Vagina (tissue), 2 donors: ENCODE results near the gene GABBR1. TPM values are rescaled to one million over a fixed set of nuclear protein-coding genes. Genes with fewer than 3 reads are reported as not detected.

ENCODE experiments used
- DNase-seq, 2 donors: peaks; one replicate each; pipeline ENCODE4 v3.0.0-alpha.2; 2017; ENCODE audit errors: extremely low spot score in 2 of 2
- H3K27ac ChIP-seq: fragments of 200-600 bp; sonication (generic); one replicate; pipeline ENCODE4 v1.5.1; 2019
- H3K27me3 ChIP-seq: fragments of 200-600 bp; sonication (generic); one replicate; pipeline ENCODE4 v1.5.1; 2019
- H3K36me3 ChIP-seq, 2 donors: fragments of 200-600 bp; sonication (generic); one replicate each; pipeline ENCODE4 v1.5.1; 2017 to 2019
- H3K4me1 ChIP-seq: fragments of 200-600 bp; sonication (generic); one replicate; pipeline ENCODE4 v1.5.1; 2019
- H3K4me3 ChIP-seq, 2 donors: fragments of 200-600 bp; sonication (generic); 1 replicate in 1 of 2; 2 replicates in 1 of 2; pipeline ENCODE4 v1.5.1; 2016 to 2019
- H3K9me3 ChIP-seq: fragments of 200-600 bp; sonication (generic); one replicate; pipeline ENCODE4 v1.5.1; 2019
- POLR2A ChIP-seq, 2 donors: fragments of 450-650 bp; IDR thresholded peaks; one replicate each; pipeline ENCODE4 v1.6.1; 2017; ENCODE audit warnings: antibody characterized with exemption in 2 of 2, mild to moderate bottlenecking in 2 of 2, moderate library complexity in 2 of 2
- POLR2AphosphoS5 ChIP-seq, 2 donors: sonication (generic); formaldehyde crosslinking; IDR thresholded peaks; one replicate each; pipeline ENCODE4 v1.9.0; 2017; ENCODE audit warnings: antibody characterized with exemption in 2 of 2, mild to moderate bottlenecking in 2 of 2, low read depth in 1 of 2; ENCODE audit not compliant: insufficient read depth in 1 of 2
- intact Hi-C: fragments of 100-400 bp; cut with DNase I; formaldehyde crosslinking; loops from one replicate; pipeline ENCODE4 v1.15.1; 2023
- total RNA-seq: library from RNA; depleted of rRNA; stranded (reverse); fragments of >200 nt; gene quantifications from one replicate; pipeline ENCODE4 v1.2.3, GENCODE V29; 2016
- TF ChIP-seq, protein P1 (sequence below), 3 experiments: fragments of 450-650 bp in 2 of 3; fragments of 200-600 bp in 1 of 3; sonication (generic) in 1 of 3; IDR thresholded peaks; one replicate each; pipeline ENCODE4 v1.5.1; 2017 to 2019; ENCODE audit warnings: antibody characterized with exemption in 3 of 3, mild to moderate bottlenecking in 2 of 3, moderate library complexity in 2 of 3

The GABBR1 gene
- total RNA-seq, 1 donor from 2014 or later, result 58.4 TPM

DNA sequence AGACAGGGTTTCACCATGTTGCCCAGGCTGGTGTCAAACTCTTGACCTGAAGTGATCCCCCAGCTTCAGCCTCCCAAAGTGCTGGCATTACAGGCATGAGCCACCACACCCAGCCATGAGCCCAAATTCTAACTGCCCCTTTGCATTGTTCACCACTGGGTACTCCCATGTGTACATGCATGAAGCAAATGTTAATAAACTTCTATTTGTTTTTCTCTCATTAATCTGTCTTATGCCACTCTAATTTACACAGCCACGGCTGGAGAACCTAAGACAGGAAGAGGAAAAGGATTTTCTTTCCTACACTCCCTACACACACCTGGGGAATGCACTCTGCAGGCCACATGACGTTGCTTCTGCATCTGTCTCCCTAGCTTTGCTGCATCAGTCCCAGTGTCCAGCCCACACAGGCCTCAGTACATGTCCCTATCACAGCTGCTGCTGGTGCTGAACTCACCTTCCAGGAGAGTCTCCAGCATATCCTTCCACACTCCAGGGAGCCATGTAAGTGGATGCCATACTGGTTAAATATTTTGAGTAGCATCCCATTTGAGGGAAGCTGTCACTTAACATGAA, 34.7 kb downstream of the GABBR1 start:
- TF ChIP-seq POLR2AphosphoS5 (IDR thresholded peaks at IDR 0.05; ENCODE audit: insufficient read depth in 1 of 2, low read depth in 1 of 2), result no peak
- TF ChIP-seq, protein P1, sequence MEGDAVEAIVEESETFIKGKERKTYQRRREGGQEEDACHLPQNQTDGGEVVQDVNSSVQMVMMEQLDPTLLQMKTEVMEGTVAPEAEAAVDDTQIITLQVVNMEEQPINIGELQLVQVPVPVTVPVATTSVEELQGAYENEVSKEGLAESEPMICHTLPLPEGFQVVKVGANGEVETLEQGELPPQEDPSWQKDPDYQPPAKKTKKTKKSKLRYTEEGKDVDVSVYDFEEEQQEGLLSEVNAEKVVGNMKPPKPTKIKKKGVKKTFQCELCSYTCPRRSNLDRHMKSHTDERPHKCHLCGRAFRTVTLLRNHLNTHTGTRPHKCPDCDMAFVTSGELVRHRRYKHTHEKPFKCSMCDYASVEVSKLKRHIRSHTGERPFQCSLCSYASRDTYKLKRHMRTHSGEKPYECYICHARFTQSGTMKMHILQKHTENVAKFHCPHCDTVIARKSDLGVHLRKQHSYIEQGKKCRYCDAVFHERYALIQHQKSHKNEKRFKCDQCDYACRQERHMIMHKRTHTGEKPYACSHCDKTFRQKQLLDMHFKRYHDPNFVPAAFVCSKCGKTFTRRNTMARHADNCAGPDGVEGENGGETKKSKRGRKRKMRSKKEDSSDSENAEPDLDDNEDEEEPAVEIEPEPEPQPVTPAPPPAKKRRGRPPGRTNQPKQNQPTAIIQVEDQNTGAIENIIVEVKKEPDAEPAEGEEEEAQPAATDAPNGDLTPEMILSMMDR (IDR thresholded peaks at IDR 0.05), result no peak
- TF ChIP-seq POLR2A (IDR thresholded peaks at IDR 0.05), result no peak

DNA sequence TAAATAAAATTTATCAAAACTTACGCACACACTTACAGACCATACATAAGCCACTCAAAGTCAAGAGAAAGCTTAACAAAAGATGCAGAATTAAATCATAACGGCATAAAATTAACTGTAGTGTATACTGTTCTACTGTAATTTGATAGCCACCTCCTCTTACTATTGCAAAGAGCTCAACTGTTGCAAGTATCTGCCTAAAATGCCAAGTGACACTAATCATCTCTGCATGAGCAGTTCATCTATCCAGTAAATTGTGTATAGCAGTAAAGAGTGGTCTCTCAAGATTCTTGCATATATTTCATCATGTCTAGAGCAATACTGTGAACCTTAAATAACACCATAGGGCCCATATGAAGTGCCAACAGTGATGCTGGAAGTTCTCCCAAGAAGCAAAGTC, 35.8 kb downstream of the GABBR1 start:
- Histone ChIP-seq H3K36me3 (no peaks in the 10 kb centered on the region), H3K27ac (no peak overlapping the region), H3K4me1 (no peaks in the 10 kb centered on the region), H3K4me3 (no peak overlapping the region), H3K9me3 (no peaks in the 10 kb centered on the region), H3K27me3 (no peaks in the 10 kb centered on the region)
- intact Hi-C loops, result no loop called here
- DNase-seq, result no peak
- TF ChIP-seq POLR2AphosphoS5 (IDR thresholded peaks at IDR 0.05; ENCODE audit: insufficient read depth in 1 of 2, low read depth in 1 of 2), result no peak
- no peak for TF ChIP-seq POLR2A (IDR thresholded peaks at IDR 0.05)
- TF ChIP-seq, protein P1 (IDR thresholded peaks at IDR 0.05), result no peak

More for the DNA sequence above, 34.7 kb downstream of the GABBR1 start:
- H3K4me3 ChIP-seq, result no peak overlapping the region
- H3K36me3 ChIP-seq, result no peaks in the 10 kb centered on the region
- intact Hi-C loops, result no loop called here
- no peaks in the 10 kb centered on the region for H3K9me3 ChIP-seq
- no peaks in the 10 kb centered on the region for H3K27me3 ChIP-seq
- no peaks in the 10 kb centered on the region for H3K4me1 ChIP-seq
- no peak for DNase-seq
- H3K27ac ChIP-seq, result no peak overlapping the region

DNA sequence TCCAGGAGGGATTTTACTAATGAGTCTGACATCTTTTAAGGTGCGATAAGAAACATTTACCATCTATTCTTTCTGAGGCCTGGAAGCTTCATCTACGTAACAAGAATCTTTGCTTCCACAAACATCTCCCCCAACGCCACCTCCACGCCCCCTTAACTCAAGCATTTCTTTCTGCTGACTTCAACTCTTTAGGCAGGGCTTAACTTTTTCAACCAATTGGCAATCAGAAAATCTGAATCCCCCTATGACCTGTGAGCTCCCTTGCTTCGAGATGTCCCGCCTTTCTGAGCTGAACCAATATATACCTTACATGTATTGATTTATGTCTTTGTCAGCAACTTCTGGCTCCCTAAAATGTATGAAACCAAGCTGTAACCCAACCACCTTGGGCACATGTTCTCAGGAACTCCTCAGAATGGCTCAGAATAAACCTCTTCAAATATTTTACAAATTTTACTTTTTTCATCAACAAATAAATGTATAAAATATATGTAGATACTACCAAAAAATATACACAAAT, 36.5 kb downstream of the GABBR1 start:
- H3K27ac ChIP-seq, result no peak overlapping the region
- TF ChIP-seq, protein P1 (IDR thresholded peaks at IDR 0.05), result no peak
- no peak for TF ChIP-seq POLR2A (IDR thresholded peaks at IDR 0.05)
- no peak for TF ChIP-seq POLR2AphosphoS5 (IDR thresholded peaks at IDR 0.05; ENCODE audit: insufficient read depth in 1 of 2, low read depth in 1 of 2)
- DNase-seq, result no peak
- H3K9me3 ChIP-seq, result no peaks in the 10 kb centered on the region
- H3K36me3 ChIP-seq, result no peaks in the 10 kb centered on the region
- H3K27me3 ChIP-seq, result no peaks in the 10 kb centered on the region
- no peak overlapping the region for H3K4me3 ChIP-seq
- H3K4me1 ChIP-seq, result no peaks in the 10 kb centered on the region
- intact Hi-C loops, result no loop called here

DNA sequence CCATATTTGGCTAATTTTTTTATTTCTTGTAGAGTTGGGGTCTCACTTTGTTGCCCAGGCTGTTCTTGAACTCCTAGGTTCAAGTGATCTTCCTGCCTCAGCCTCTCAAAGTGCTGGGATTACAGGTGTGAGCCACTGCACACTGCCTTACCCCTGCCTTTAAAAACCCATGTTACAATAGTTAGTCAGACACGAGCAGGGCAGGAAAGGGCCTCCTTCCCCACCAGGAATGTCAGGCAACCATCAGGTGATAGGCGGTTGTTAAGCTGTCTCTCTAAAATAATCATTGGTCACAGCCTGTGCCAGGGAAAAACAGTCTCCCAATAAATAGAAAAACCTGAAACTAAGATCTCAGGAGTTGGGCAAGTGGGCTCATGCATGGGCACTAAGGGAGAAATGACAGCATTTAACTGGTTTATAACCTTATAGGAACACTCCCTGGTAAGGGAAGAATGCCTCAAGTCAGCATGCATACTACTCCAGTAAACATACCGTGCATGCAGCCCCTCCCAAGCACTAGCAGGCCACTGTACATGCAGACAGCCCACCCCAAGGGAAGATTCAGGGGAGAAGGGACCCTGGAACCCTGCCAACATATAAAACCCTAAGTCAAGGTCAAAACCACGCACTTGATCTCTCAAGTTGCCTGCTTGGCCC, 39.7 kb downstream of the GABBR1 start:
- Histone ChIP-seq H3K4me1 (no peaks in the 10 kb centered on the region), H3K27me3 (no peaks in the 10 kb centered on the region), H3K9me3 (no peaks in the 10 kb centered on the region), H3K4me3 (no peak overlapping the region), H3K27ac (no peak overlapping the region), H3K36me3 (no peaks in the 10 kb centered on the region)
- no peak for TF ChIP-seq POLR2A (IDR thresholded peaks at IDR 0.05)
- no peak for TF ChIP-seq POLR2AphosphoS5 (IDR thresholded peaks at IDR 0.05; ENCODE audit: insufficient read depth in 1 of 2, low read depth in 1 of 2)
- TF ChIP-seq, protein P1 (IDR thresholded peaks at IDR 0.05), result no peak
- no peak for DNase-seq
- intact Hi-C loops, result no loop called here

DNA sequence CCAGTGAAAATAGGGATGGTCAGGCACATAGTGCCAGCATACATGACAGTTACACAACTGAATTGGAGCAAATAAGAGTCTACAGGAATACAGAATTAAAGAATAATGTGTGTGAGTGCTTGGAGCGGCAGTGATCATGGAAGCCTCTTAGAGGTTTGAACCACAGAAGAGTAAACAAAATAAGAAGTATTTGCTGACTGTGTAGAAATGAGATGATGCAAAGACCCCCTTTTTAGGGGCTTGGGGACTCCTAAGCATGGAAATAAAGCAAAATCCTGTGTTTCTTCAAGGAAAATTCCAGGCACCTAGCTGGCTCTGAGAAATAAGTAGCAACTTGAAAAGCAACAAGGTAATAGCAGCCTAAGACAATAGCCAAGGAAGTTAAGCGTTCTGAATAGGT, 41.3 kb downstream of the GABBR1 start:
- H3K36me3 ChIP-seq, result no peaks in the 10 kb centered on the region
- H3K27me3 ChIP-seq, result no peaks in the 10 kb centered on the region
- no peak for DNase-seq
- intact Hi-C loops, result no loop called here
- no peak overlapping the region for H3K27ac ChIP-seq
- H3K4me3 ChIP-seq, result no peak overlapping the region
- no peaks in the 10 kb centered on the region for H3K4me1 ChIP-seq
- no peak for TF ChIP-seq POLR2A (IDR thresholded peaks at IDR 0.05)
- TF ChIP-seq POLR2AphosphoS5 (IDR thresholded peaks at IDR 0.05; ENCODE audit: insufficient read depth in 1 of 2, low read depth in 1 of 2), result no peak
- TF ChIP-seq, protein P1 (IDR thresholded peaks at IDR 0.05), result no peak
- no peaks in the 10 kb centered on the region for H3K9me3 ChIP-seq
